Anterior cingulate cortex (tissue), 58 donors: ENCODE results near the gene MDH2.
"Not testable (repeated sequence)": the region's sequence is repeated elsewhere in the genome, so short reads cannot be mapped to it uniquely, and the experiment has no call there.

ENCODE experiments used
- DNase-seq, 58 donors: peaks; one replicate each; lab custom pipeline; 2025; lab: John Stamatoyannopoulos, UW

Gene MDH2

DNA sequence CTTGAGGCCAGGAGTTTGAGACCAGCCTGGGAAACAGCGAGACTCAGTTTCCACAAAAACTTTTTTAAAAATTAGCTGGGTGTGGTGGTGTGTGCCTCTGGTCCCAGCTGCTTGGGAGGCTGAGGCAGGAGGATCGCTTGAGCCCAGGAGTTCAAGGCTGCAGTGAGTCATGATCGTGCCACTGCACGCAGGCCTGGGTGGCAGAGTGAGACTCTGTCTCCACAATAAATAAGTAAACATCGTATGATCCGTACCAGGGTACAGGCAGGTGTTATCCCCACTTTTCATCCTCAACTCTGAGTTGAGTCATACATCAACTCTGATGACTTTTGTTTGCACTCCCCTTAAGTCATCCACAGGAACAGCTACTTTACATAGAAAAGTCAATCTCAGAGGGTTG lies 58.2 kb downstream of the MDH2 start:
- not testable (repeated sequence) for DNase-seq

DNA sequence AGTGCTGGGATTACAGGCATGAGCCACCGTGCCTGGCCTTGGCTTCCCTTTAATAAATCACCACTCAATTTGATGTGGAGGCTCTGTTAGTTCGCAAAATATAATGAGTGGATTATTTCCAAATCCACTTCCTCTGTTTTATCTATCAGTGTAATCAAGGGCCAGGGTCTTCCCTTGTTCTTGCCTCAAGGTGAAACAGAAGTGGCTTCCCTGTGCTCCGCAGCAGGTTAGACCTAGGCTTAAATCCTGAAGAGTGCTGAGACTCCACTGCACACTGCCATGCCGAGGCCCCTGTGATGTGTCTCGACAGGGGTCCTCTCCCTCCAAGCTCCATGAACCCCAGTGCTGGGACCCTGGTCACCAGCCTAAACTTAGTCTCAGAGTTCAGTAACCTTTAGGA lies 59.0 kb downstream of the MDH2 start:
- DNase-seq = no peak

DNA sequence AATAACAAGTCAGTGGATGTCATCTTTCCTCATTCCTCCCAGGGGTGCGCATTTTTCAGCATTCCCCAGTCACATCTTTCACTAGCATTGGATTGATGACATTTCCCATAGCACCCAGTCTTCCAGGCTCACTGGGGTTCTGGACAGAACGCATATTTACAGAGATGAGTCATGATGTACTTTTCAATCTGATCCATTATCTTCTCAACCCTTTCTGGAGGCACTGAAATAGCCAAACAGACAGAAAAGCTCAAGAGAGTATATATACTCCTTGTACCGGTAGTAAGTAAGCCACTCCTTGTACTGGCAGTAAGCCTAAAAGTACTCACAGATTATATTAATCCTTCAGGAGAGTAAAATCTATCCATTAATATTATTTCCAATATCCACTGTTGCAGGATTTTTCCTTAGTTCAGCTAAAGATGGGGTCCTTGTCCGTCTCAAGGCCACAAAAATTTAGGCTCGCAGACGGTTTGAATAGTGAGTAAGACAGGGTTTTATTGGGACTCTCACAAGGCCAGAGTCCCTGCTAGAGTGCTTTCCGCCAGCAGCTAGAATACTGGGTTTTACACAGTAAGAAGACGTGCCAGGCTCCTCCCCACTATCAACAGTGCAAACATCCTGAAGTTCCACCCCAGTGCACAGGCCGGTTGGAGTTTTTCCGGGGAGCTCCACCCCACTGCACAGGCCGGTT lies 60.8 kb downstream of the MDH2 start:
- DNase-seq = no peak

DNA sequence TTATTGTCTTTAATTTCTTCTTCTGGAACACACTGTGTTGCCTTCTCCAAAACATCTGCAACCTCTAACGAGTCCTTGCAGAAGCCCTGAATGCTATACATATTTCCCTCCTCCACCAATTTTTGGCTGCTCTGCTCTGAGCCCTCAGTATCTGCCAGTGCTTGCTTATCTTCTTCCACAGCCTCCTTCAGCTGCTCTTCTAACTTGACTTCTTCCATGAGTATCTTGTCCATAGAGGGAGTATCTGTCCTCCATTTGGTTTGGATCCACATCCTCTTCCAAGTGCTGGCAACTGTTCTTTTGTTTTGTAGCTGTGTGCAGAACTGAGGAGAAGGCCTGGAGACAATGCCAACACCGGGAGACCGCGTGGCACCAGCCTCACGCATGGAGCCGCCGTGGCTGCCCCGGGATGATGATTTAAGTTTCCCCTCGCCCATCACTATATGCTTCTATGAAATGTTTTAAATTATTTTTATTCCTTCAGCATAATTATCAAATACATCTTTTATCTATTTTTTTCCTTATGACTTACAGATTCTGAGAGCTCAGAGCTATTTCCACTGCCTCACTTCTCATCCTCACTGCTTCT lies 65.2 kb downstream of the MDH2 start:
- DNase-seq = not testable (repeated sequence)

DNA sequence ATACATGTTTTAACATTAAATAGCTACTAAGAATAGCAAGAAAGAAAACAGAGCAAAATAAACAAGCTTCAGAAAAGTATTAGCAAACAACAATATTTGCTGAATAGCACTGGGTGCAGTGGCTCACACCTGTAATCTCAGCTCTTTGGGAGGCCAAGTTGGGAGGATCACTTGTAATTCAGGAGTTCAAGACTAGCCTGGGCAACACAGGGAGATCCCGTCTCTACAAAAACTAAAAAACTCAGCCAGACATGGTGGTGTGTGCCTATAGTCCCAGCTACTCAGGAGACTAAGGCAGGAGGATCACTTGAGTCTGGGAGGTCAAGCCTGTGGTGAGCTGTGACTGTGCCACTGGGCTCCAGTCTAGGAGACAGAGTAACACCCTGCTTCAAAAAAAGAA lies 66.8 kb downstream of the MDH2 start:
- DNase-seq = not testable (repeated sequence)
